ENCODE results near the gene CHRM2. TPM values are rescaled to one million over a fixed set of nuclear protein-coding genes. Genes with fewer than 3 reads are reported as not detected.

CHRM2 gene
- total RNA-seq, 2 donors from 2014 or later, result not detected

DNA sequence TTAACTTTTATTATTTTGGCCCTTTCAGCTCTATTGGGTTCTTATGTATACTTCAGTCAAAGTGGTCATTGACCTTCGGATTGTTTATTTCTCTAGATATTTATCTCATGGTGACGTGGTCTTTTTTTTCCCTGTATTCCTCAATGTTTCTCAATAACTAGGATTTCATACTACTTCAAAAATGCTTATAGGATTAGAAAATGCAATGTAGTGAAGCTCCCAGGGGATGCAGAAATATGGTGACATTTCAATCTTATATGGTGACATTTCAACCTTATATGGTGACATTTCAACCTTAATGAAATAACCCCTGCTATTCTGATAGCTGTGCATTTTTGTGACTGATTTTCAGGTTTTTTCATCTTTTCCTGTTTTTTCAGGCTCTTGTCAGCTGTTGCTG, 51.4 kb downstream of the CHRM2 start:
- Mint-ChIP-seq H3K27ac (no peak overlapping the region), H3K4me1 (ENCODE audit: low read depth in 2 of 2) (no peaks in the 10 kb centered on the region), H3K27me3 (no peaks in the 10 kb centered on the region), H3K9me3 (peaks cover 16% of the 10 kb centered on the region), H3K36me3 (no peaks in the 10 kb centered on the region), H3K4me3 (no peak overlapping the region)
- ATAC-seq (no peak), DNase-seq (ENCODE audit: low spot score) (no peak)

DNA sequence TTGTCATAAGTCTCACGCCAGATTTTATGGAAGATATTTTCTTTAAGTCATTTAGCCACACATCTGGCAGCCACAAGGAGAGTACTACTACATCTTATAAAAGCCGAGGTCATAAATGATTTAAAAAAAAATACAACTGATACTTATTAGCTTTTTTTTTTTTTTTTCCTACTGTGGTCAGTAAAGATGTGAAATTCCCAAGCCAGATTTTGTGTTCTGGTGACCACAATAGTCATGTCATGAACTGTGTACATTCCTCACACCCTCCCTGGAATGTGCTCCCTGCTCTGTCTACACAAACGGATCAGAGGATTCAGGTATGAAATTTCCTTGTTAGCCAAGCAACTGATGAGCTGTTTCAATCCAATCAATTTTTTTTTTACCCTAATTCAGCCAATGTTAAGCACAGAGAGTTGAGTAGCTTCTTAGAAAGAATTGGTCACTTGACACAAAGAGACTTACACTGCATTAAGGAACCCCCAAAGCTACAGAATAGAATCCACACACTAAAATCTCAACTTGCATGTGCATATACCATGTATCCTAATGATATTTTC, 54.7 kb downstream of the CHRM2 start:
- ATAC-seq (no peak), DNase-seq (ENCODE audit: low spot score) (no peak)
- Mint-ChIP-seq H3K27ac (no peak overlapping the region), H3K4me1 (ENCODE audit: low read depth in 2 of 2) (no peaks in the 10 kb centered on the region), H3K36me3 (no peaks in the 10 kb centered on the region), H3K4me3 (no peak overlapping the region), H3K9me3 (peaks cover 5% of the 10 kb centered on the region), H3K27me3 (no peaks in the 10 kb centered on the region)

DNA sequence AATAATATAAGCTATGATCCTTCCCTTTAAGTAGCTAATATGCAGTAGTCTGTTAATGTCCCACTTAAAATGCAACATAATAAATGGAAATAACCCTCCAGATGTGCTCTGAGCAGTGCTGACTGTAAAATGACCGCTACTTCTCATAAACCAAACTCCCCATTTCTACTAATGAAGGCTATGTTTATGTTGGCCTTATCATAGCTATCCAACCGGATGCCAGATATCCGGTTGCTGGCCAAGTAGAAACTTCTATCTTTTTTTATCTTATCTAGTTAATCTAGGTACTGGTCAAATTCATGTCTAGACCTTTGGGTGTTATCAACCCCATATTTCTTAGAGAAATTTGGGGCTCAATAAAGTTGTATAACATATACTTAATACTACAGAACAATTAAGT, 56.6 kb downstream of the CHRM2 start:
- Mint-ChIP-seq H3K27ac (no peak overlapping the region), H3K4me1 (ENCODE audit: low read depth in 2 of 2) (no peaks in the 10 kb centered on the region), H3K9me3 (peaks cover 3% of the 10 kb centered on the region), H3K36me3 (no peaks in the 10 kb centered on the region), H3K27me3 (no peaks in the 10 kb centered on the region), H3K4me3 (no peak overlapping the region)
- no peak for DNase-seq (ENCODE audit: low spot score)
- ATAC-seq, result no peak

DNA sequence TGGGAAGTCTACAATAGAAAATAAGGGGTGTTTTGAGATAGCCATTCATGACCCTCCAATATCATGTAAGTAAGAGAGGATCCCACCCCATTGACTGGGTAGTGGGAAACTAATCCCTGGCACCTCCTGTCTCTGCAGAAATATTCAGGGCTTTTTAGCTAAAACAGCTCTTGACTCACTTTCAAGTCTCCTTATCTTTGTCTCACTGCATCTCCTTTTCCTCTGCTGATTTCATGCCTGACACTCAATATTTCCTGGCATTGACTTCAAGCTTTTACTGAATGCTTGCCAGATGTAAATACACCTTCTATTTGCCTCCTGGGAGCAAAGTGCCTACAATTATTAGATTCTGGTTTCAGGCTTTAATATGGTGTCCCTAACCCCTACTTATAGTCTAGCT, 57.1 kb downstream of the CHRM2 start:
- Mint-ChIP-seq H3K27ac (no peak overlapping the region), H3K4me3 (no peak overlapping the region), H3K4me1 (ENCODE audit: low read depth in 2 of 2) (no peaks in the 10 kb centered on the region)

DNA sequence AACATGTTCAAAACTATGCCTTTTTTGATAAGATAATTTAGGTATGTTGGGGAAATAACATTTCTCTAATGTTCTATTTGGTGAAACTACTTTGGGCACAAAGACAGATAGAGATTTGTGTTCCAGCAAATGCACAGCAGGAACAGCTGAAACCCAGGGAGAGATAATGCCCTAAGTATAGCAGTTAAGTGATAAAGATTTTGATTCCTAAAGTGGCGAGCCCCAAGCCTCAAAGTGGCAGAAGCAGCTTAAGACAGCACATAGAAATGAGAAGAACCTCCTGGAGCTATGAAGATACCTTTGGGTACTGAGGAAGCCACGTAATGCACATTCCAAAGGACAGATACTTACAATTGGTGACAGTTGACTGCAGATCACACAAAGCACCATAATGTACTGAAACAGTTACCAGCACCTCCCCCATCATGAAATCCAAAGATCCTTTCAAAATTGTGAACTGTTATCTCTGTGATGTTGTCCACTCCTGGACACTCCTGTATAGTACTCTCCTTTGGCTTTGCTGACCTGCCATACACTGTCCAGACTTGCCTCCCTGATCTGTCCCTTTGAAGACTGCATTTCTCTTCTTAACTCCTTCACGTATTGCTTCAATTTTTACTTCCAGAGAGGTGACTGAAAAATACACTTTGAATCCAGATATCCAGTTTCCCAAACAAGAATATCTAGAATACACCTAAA, 62.9 kb downstream of the CHRM2 start:
- H3K4me1 Mint-ChIP-seq (ENCODE audit: low read depth in 2 of 2), result no peaks in the 10 kb centered on the region
- H3K9me3 Mint-ChIP-seq, result peaks cover 8% of the 10 kb centered on the region
- no peaks in the 10 kb centered on the region for H3K27me3 Mint-ChIP-seq
- H3K36me3 Mint-ChIP-seq, result no peaks in the 10 kb centered on the region
- no peak overlapping the region for H3K27ac Mint-ChIP-seq
- no peak overlapping the region for H3K4me3 Mint-ChIP-seq
- DNase-seq (ENCODE audit: low spot score) (no peak), ATAC-seq (no peak)

More for the DNA sequence above, 57.1 kb downstream of the CHRM2 start:
- no peaks in the 10 kb centered on the region for H3K27me3 Mint-ChIP-seq
- peaks cover 3% of the 10 kb centered on the region for H3K9me3 Mint-ChIP-seq
- H3K36me3 Mint-ChIP-seq, result no peaks in the 10 kb centered on the region
- DNase-seq (ENCODE audit: low spot score) (no peak), ATAC-seq (no peak)

DNA sequence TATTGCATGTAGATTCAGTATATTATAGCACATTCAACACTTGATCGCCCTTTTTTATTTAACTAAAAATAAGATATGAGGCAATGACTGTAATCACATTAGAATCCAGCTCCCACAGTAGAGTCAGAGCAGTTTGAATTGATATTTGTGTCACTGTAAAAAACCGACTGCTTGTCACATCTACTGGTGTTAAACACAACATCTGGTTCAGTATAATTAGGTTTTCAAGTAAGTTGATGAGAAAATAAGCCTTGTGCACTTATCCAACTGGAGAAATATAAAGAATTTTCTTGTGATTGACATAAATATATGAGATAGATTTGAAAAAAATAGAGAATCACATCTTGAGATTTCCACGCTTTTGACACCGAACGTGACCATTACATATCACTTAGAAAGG, 69.0 kb downstream of the CHRM2 start:
- no peak for DNase-seq (ENCODE audit: low spot score)
- Mint-ChIP-seq H3K27me3 (no peaks in the 10 kb centered on the region), H3K4me3 (no peak overlapping the region), H3K4me1 (ENCODE audit: low read depth in 2 of 2) (no peaks in the 10 kb centered on the region), H3K9me3 (no peaks in the 10 kb centered on the region), H3K27ac (no peak overlapping the region), H3K36me3 (no peaks in the 10 kb centered on the region)
- ATAC-seq, result no peak

DNA sequence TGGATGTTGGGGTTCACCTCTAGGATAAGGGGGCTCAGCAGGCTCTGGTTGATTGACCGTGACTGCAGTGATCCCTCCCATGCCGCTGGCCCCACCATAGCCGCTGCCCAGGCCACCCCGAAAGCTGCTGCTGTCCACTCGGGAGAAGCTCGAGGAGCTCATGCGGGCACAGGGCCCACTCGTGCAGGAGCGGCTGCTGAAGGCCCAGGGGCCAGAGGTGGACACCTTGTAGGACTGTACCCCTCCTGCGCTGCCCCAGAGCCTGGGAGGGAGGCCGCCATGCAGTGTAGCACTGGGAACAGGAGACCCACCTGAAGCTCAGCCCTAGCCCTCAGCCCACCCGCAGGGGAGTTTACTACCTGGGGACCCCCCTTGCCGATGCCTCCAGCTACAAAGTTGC, 70.0 kb downstream of the CHRM2 start:
- H3K9me3 Mint-ChIP-seq, result peaks cover 5% of the 10 kb centered on the region
- H3K36me3 Mint-ChIP-seq, result peaks cover 4% of the 10 kb centered on the region
- DNase-seq (ENCODE audit: low spot score) (no peak), ATAC-seq (no peak)
- H3K4me1 Mint-ChIP-seq (ENCODE audit: low read depth in 2 of 2), result no peaks in the 10 kb centered on the region
- no peak overlapping the region for H3K4me3 Mint-ChIP-seq
- H3K27ac Mint-ChIP-seq, result no peak overlapping the region
- H3K27me3 Mint-ChIP-seq, result no peaks in the 10 kb centered on the region

DNA sequence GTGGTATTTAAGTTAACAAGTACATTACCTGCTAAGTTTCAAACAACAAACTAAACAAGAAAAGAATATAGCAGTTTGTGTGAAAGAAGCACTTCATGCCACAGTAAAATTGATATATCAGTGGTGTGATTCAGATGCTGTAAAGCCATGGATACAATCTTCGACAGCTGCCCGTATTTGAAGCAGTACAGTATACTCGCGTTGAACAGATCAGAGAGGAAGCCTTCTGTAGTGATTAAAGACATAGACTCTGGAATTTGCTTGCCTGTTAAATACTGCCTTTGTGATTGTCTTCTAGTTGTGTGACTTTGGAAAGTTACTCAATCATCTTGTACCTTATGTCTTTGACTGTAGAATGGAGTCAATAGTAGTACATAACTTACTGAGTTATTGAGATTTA, 71.7 kb downstream of the CHRM2 start:
- Mint-ChIP-seq H3K36me3 (peaks cover 4% of the 10 kb centered on the region), H3K4me1 (ENCODE audit: low read depth in 2 of 2) (no peaks in the 10 kb centered on the region), H3K27ac (no peak overlapping the region), H3K27me3 (no peaks in the 10 kb centered on the region), H3K9me3 (peaks cover 14% of the 10 kb centered on the region), H3K4me3 (no peak overlapping the region)
- ATAC-seq, result no peak
- no peak for DNase-seq (ENCODE audit: low spot score)

DNA sequence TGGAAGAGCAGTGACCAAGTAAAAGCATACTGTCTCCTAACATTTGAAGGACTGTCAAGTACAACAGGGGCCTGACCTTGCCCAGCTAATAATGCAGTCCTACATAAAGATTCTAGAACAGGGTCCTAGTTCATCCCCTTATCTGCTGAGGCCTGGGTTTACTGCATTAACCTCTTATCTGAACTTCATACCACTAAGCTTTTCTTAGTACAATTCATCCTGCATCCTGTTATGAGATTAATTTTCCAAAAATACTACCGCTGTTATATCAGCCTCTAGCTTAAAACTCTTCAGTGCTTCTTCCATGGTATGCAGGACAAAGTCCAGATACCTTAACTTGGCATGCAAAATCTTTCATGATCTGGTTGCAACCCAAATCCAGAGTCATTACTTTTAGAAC, 72.5 kb downstream of the CHRM2 start:
- ATAC-seq (no peak), DNase-seq (ENCODE audit: low spot score) (no peak)
- peaks cover 19% of the 10 kb centered on the region for H3K9me3 Mint-ChIP-seq
- H3K27me3 Mint-ChIP-seq, result no peaks in the 10 kb centered on the region
- H3K36me3 Mint-ChIP-seq, result peaks cover 4% of the 10 kb centered on the region
- H3K4me1 Mint-ChIP-seq (ENCODE audit: low read depth in 2 of 2), result no peaks in the 10 kb centered on the region
- no peak overlapping the region for H3K27ac Mint-ChIP-seq
- H3K4me3 Mint-ChIP-seq, result no peak overlapping the region

DNA sequence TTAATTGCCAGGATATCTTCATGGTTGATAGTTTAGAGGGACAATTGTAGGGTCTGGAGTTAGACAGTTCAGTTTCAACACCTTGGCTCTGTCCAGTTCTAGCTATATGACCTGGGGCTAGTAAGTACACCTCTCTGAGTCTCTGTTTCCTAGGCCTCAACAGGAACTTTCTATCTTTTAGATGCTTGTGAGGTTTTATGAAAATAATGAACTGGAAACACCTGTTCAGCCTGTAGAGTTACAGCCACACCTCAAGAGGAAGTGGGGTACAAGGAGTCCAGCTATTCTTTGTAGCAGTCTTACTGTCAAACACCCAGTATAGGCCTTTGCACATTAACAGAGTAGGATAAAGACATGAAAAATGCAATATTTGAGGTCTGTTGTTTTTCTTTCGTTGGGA, 73.4 kb downstream of the CHRM2 start:
- Mint-ChIP-seq H3K27me3 (no peaks in the 10 kb centered on the region), H3K27ac (no peak overlapping the region), H3K4me1 (ENCODE audit: low read depth in 2 of 2) (no peaks in the 10 kb centered on the region), H3K4me3 (no peak overlapping the region), H3K36me3 (peaks cover 4% of the 10 kb centered on the region), H3K9me3 (peaks cover 19% of the 10 kb centered on the region)
- no peak for DNase-seq (ENCODE audit: low spot score)
- ATAC-seq, result no peak

DNA sequence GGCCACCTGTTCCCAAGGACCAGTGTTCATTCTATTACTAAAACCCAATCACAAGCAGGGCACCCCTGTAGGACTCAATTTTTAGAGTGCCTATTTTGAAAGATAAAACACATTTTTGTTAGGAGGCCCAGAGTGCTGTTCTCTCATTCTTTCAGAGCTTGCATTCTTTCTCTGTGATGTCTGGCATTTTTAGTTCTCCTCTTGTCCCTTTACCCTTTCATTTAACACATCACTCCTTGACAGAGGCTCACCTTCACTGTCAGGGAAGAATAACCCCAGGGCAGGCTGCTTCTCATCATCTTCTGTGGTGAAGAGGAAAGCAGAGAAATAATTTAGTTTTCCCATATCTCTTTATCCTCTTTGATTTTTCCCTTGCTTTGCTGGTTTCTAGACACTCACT, 73.9 kb downstream of the CHRM2 start:
- DNase-seq (ENCODE audit: low spot score) (no peak), ATAC-seq (no peak)
- Mint-ChIP-seq H3K4me1 (ENCODE audit: low read depth in 2 of 2) (no peaks in the 10 kb centered on the region), H3K36me3 (peaks cover 4% of the 10 kb centered on the region), H3K4me3 (no peak overlapping the region), H3K9me3 (peaks cover 19% of the 10 kb centered on the region), H3K27ac (no peak overlapping the region), H3K27me3 (no peaks in the 10 kb centered on the region)

DNA sequence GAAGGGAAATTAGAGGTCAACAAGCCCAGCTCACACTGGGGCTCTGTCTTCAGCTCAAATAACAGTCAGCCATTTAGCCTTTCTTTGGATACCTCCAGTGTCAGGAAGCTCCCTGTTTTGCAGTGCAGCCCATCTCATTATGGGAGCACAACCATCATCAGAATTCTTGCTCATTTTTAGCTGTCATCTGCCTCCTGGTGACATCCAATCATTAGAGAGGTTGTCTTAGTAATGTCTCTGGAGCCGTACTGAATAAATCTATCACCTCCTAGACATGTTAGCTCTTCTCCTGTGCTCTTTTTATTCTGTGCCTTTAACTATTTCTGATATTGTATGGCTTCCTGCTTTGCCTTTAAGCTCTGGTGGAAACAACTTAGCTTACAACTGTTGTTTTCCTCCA, 74.5 kb downstream of the CHRM2 start:
- Mint-ChIP-seq H3K4me1 (ENCODE audit: low read depth in 2 of 2) (no peaks in the 10 kb centered on the region), H3K27ac (no peak overlapping the region), H3K27me3 (no peaks in the 10 kb centered on the region), H3K9me3 (peaks cover 22% of the 10 kb centered on the region), H3K4me3 (no peak overlapping the region), H3K36me3 (peaks cover 4% of the 10 kb centered on the region)
- ATAC-seq (no peak), DNase-seq (ENCODE audit: low spot score) (no peak)

DNA sequence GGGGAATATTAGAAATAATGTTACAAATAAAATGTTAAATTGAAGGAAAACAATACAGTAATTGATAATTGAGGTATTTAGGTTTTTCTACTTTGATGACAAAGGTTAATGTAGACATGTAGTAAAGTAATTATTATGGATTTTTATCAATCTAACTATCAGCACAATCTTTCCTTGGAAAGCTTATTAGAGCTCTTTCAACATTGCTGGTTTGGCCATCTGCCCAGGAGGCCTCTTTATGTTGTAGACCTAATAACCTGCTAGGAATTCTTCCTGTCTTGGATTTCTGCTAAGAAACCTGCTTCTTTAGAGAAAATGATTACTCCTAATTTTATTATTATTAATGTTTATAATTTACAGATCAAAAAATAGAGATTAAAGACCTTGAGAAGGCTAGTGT, 78.9 kb downstream of the CHRM2 start:
- Mint-ChIP-seq H3K36me3 (peaks cover 4% of the 10 kb centered on the region), H3K27ac (no peak overlapping the region), H3K9me3 (peaks cover 29% of the 10 kb centered on the region), H3K4me1 (ENCODE audit: low read depth in 2 of 2) (no peaks in the 10 kb centered on the region), H3K4me3 (no peak overlapping the region), H3K27me3 (no peaks in the 10 kb centered on the region)
- DNase-seq (ENCODE audit: low spot score) (no peak), ATAC-seq (no peak)

DNA sequence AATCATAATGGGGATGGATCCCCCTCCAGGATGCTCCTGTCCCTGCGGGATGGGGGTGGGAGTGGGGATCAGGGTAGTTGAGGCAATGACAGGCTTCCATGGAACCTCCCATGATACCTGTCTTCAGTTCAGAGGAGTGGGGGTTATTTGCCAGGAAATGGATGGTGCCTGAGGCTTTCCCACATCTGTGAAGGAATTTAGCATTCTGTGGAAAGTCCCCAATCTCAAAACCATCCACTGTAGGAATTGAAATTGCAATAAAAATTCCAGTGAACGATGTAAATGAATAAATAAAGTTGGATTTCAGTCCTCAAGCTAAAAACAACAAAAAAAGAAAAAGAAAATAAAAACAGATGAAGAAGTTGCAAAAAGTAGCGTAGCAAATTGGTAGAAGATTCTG, 81.9 kb downstream of the CHRM2 start:
- no peak for ATAC-seq
- Mint-ChIP-seq H3K27me3 (no peaks in the 10 kb centered on the region), H3K4me1 (ENCODE audit: low read depth in 2 of 2) (no peaks in the 10 kb centered on the region), H3K4me3 (no peak overlapping the region), H3K36me3 (peaks cover 4% of the 10 kb centered on the region), H3K27ac (no peak overlapping the region), H3K9me3 (peaks cover 23% of the 10 kb centered on the region)
- DNase-seq (ENCODE audit: low spot score), result no peak

DNA sequence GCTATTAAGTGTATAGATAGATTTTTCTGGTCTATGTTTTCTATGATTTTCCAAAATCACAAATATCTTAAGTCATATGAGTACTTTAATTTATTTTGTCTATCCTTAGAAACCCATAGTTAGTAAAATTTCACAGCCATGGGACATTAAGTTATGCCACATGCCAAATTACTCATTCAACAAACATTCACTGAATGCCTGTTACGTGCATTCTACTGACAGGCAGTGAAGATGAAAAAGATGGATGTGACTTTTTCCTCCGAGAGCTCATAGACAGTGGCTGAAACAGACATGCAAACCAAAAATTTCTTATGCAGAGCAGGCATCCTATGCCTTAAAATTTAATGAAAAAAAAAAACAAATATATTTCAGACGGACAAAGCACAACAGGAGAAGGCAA, 84.9 kb downstream of the CHRM2 start:
- H3K4me1 Mint-ChIP-seq (ENCODE audit: low read depth in 2 of 2), result no peaks in the 10 kb centered on the region
- DNase-seq (ENCODE audit: low spot score), result no peak
- H3K36me3 Mint-ChIP-seq, result peaks cover 4% of the 10 kb centered on the region
- no peaks in the 10 kb centered on the region for H3K27me3 Mint-ChIP-seq
- H3K4me3 Mint-ChIP-seq, result no peak overlapping the region
- H3K27ac Mint-ChIP-seq, result no peak overlapping the region
- peaks cover 15% of the 10 kb centered on the region for H3K9me3 Mint-ChIP-seq
- ATAC-seq, result no peak
